SH-SY5Y (cell line): ENCODE measurements around the gene NR2F6.

Experiments
- GATA2 ChIP-seq: IDR thresholded peaks from 2 replicates; pipeline ENCODE4 v1.6.1; 2011; ENCODE audit warnings: mild to moderate bottlenecking, low read depth, low read length
- GATA3 ChIP-seq: IDR thresholded peaks from 2 replicates; pipeline ENCODE4 v1.6.1; 2011; ENCODE audit warnings: low read depth, mild to moderate bottlenecking, low read length, moderate library complexity

The NR2F6 gene

GRCh38 chr19:17275441-17276175 lies 29.9 kb upstream of the NR2F6 start:
- TF ChIP-seq GATA3 (no peak), GATA2 (no peak)

GRCh38 chr19:17268754-17269153 lies 23.0 kb upstream of the NR2F6 start:
- no peak for TF ChIP-seq GATA3
- TF ChIP-seq GATA2: no peak

GRCh38 chr19:17266975-17267788 lies 21.5 kb upstream of the NR2F6 start, which contains the start of gene BABAM1:
Gene BABAM1 (plus strand): TSS chr19:17267443. CDS start chr19:17268807, 1,364 bp downstream.
- no peak for TF ChIP-seq GATA3
- no peak for TF ChIP-seq GATA2

GRCh38 chr19:17266589-17266974 lies 20.9 kb upstream of the NR2F6 start:
- TF ChIP-seq GATA2 (no peak), GATA3 (no peak)

GRCh38 chr19:17266026-17266425 lies 20.3 kb upstream of the NR2F6 start:
- TF ChIP-seq GATA3: no peak
- TF ChIP-seq GATA2: no peak

- TF ChIP-seq GATA2 (no peak), GATA3 (no peak)
Observed at GRCh38 chr19:17264641-17264979, 18.9 kb upstream of the NR2F6 start, which contains the start of gene USHBP1. Gene USHBP1 (minus strand): TSS chr19:17264745. CDS start chr19:17264299, 446 bp downstream.

GRCh38 chr19:17263712-17264640 lies 18.3 kb upstream of the NR2F6 start:
- no peak for TF ChIP-seq GATA3
- no peak for TF ChIP-seq GATA2

GRCh38 chr19:17262557-17262956 lies 16.8 kb upstream of the NR2F6 start:
- TF ChIP-seq GATA3 (no peak), GATA2 (no peak)

GRCh38 chr19:17260842-17261325 lies 15.2 kb upstream of the NR2F6 start:
- no peak for TF ChIP-seq GATA2
- TF ChIP-seq GATA3: no peak

GRCh38 chr19:17259934-17260333 lies 14.2 kb upstream of the NR2F6 start:
- TF ChIP-seq GATA2: no peak
- TF ChIP-seq GATA3: no peak

- TF ChIP-seq GATA3 (no peak), GATA2 (no peak)
Observed at GRCh38 chr19:17259118-17259780, 13.5 kb upstream of the NR2F6 start.

GRCh38 chr19:17256130-17256529 lies 10.4 kb upstream of the NR2F6 start:
- no peak for TF ChIP-seq GATA3

- no peak for TF ChIP-seq GATA2
- TF ChIP-seq GATA3: no peak
Observed at GRCh38 chr19:17255150-17255621, 9.5 kb upstream of the NR2F6 start.
